ENCODE results near the gene PIK3R2.

- TF ChIP-seq POLR2AphosphoS5 (IDR thresholded peaks at IDR 0.05; ENCODE audit: insufficient read depth in 1 of 2, low read depth in 1 of 2) (no peak), CTCF (IDR thresholded peaks at IDR 0.05) (no peak), POLR2A (IDR thresholded peaks at IDR 0.05) (no peak)
Observed at GRCh38 chr19:18183529-18183928, 30.6 kb downstream of the PIK3R2 start.
